Caco-2 (cell line): Measurements from ENCODE around the gene RPH3AL. TPM values are rescaled to one million over a fixed set of nuclear protein-coding genes. Genes with fewer than 3 reads are reported as not detected.
A peak's percentile ranks its signal among the peaks of the same experiment; 100 is the strongest.

Experiments
- BruUV-seq: library from RNA; stranded (reverse); fragments of 400-500 nt; replicated peaks from 2 replicates; lab custom pipeline; 2021; lab: Mats Ljungman, UMichigan
- CTCF ChIA-PET: fragments of 300-600 bp; sonication (Branson Sonifier 250); formaldehyde crosslinking; loops from one replicate; lab custom pipeline; 2022; ENCODE audit warnings: antibody characterized with exemption; lab: Charles Lee
- POLR2A ChIA-PET: fragments of 300-600 bp; sonication (Branson Sonifier 250); formaldehyde crosslinking; loops from one replicate; lab custom pipeline; 2022; ENCODE audit warnings: antibody characterized with exemption; lab: Charles Lee
- DNase-seq, 2 experiments: peaks; one replicate each; pipeline versions ENCODE4 v3.0.0 to v3.0.0-alpha.2; 2020 to 2022
- H3K27me3 ChIP-seq: replicated peaks from 2 replicates; pipeline ENCODE4 v1.6.0; 2011; ENCODE audit warnings: low read length; ENCODE audit not compliant: control insufficient read depth, insufficient read depth
- H3K36me3 ChIP-seq: 2 replicates; pipeline ENCODE4 v1.5.1; 2011; ENCODE audit warnings: low read length; ENCODE audit not compliant: control insufficient read depth, insufficient read depth
- H3K4me1 ChIP-seq: fragments of 250-450 bp; sonication (Bioruptor Pico); 2 replicates; pipeline ENCODE4 v1.5.1; 2020; ENCODE audit warnings: mild to moderate bottlenecking
- H3K4me3 ChIP-seq: 2 replicates; pipeline ENCODE4 v1.5.1; 2011; ENCODE audit warnings: low read depth, mild to moderate bottlenecking, control low read depth, low read length
- H3K9me3 ChIP-seq: fragments of 250-450 bp; sonication (Bioruptor Pico); 2 replicates; pipeline ENCODE4 v1.5.1; 2020; ENCODE audit warnings: mild to moderate bottlenecking, moderate library complexity
- H3K27ac Mint-ChIP-seq: one replicate; pipeline ENCODE4 v1.8.0; 2022; ENCODE audit warnings: mixed read lengths; ENCODE audit not compliant: unreplicated experiment
- H3K27me3 Mint-ChIP-seq: one replicate; pipeline ENCODE4 v1.8.0; 2022; ENCODE audit warnings: mixed read lengths; ENCODE audit not compliant: insufficient read depth, unreplicated experiment
- H3K36me3 Mint-ChIP-seq: one replicate; pipeline ENCODE4 v1.8.0; 2022; ENCODE audit warnings: mild to moderate bottlenecking, mixed read lengths; ENCODE audit not compliant: insufficient read depth, unreplicated experiment
- H3K4me1 Mint-ChIP-seq: one replicate; pipeline ENCODE4 v1.8.0; 2022; ENCODE audit warnings: low read depth, mixed read lengths; ENCODE audit not compliant: unreplicated experiment
- H3K4me3 Mint-ChIP-seq: one replicate; pipeline ENCODE4 v1.8.0; 2022; ENCODE audit warnings: mild to moderate bottlenecking, moderate library complexity, mixed read lengths; ENCODE audit not compliant: unreplicated experiment
- H3K9me3 Mint-ChIP-seq: one replicate; pipeline ENCODE4 v1.8.0; 2022; ENCODE audit warnings: mixed read lengths; ENCODE audit not compliant: unreplicated experiment
- CTCF ChIP-seq, 2 experiments: fragments of 200-600 bp in 1 of 2; IDR thresholded peaks; 1 replicate in 1 of 2; 2 replicates in 1 of 2; pipeline versions ENCODE4 v1.5.1 to v1.8.0; 2011 to 2022; ENCODE audit warnings: antibody characterized with exemption in 1 of 2, control low read depth in 1 of 2, inconsistent platforms in 1 of 2, low read depth in 1 of 2, low read length in 1 of 2, mild to moderate bottlenecking in 1 of 2, moderate library complexity in 1 of 2; ENCODE audit not compliant: insufficient read depth in 1 of 2, severe bottlenecking in 1 of 2, unreplicated experiment in 1 of 2
- intact Hi-C: fragments of 100-400 bp; cut with micrococcal nuclease; formaldehyde crosslinking; loops from one replicate; pipeline ENCODE4 v1.10.0; 2022; ENCODE audit not compliant: unreplicated experiment
- total RNA-seq: library from RNA; stranded (reverse); gene quantifications from 2 replicates; pipeline ENCODE4 v1.2.3, GENCODE V29; 2022

The RPH3AL gene
- total RNA-seq, 1 experiment from 2014 or later, result 36.0 TPM

GRCh38 chr17:284676-285355 lies 67.8 kb downstream of the RPH3AL start:
- no peaks in the 10 kb centered on the region for H3K4me1 Mint-ChIP-seq
- no peak for TF ChIP-seq CTCF (IDR thresholded peaks at IDR 0.05; ENCODE audit: insufficient read depth in 1 of 2, low read depth in 1 of 2, low read length in 1 of 2, severe bottlenecking in 1 of 2, unreplicated experiment in 1 of 2)
- H3K9me3 Mint-ChIP-seq, result no peaks in the 10 kb centered on the region
- peak in 1 of 2 experiments; percentile 22 for DNase-seq
- peaks cover 10% of the 10 kb centered on the region for H3K36me3 Mint-ChIP-seq
- BruUV-seq, result no TSS peak
- intact Hi-C loops, result no loop called here
- H3K4me1 ChIP-seq, result no peaks in the 10 kb centered on the region
- H3K27ac Mint-ChIP-seq, result no peak overlapping the region
- no peaks in the 10 kb centered on the region for H3K9me3 ChIP-seq
- no peaks in the 10 kb centered on the region for H3K27me3 ChIP-seq
- no peak overlapping the region for H3K4me3 Mint-ChIP-seq
- no peak overlapping the region for H3K4me3 ChIP-seq
- CTCF ChIA-PET, result no interaction called here
- POLR2A ChIA-PET, result no interaction called here
- no peaks in the 10 kb centered on the region for H3K27me3 Mint-ChIP-seq
- H3K36me3 ChIP-seq, result no peaks in the 10 kb centered on the region; the same call in 1 of the 2 replicates

- Histone ChIP-seq H3K4me3 (no peak overlapping the region), H3K9me3 (no peaks in the 10 kb centered on the region), H3K27me3 (no peaks in the 10 kb centered on the region), H3K36me3 (no peaks in the 10 kb centered on the region; the same call in 1 of the 2 replicates), H3K4me1 (no peaks in the 10 kb centered on the region)
- Mint-ChIP-seq H3K4me1 (no peaks in the 10 kb centered on the region), H3K27ac (no peak overlapping the region), H3K9me3 (no peaks in the 10 kb centered on the region), H3K36me3 (peaks cover 10% of the 10 kb centered on the region), H3K4me3 (no peak overlapping the region), H3K27me3 (no peaks in the 10 kb centered on the region)
- intact Hi-C loops, result no loop called here
- CTCF ChIA-PET, result no interaction called here
- peak in 1 of 2 experiments; percentile 21 for DNase-seq
- POLR2A ChIA-PET, result no interaction called here
- no TSS peak for BruUV-seq
- TF ChIP-seq CTCF (IDR thresholded peaks at IDR 0.05; ENCODE audit: insufficient read depth in 1 of 2, low read depth in 1 of 2, low read length in 1 of 2, severe bottlenecking in 1 of 2, unreplicated experiment in 1 of 2), result no peak
Observed at GRCh38 chr17:283911-284675, 68.5 kb downstream of the RPH3AL start.

- H3K4me3 Mint-ChIP-seq, result no peak overlapping the region
- no TSS peak for BruUV-seq
- H3K36me3 Mint-ChIP-seq, result peaks cover 16% of the 10 kb centered on the region
- Histone ChIP-seq H3K4me1 (no peaks in the 10 kb centered on the region), H3K9me3 (no peaks in the 10 kb centered on the region), H3K27me3 (no peaks in the 10 kb centered on the region), H3K4me3 (no peak overlapping the region), H3K36me3 (peaks cover 2% of the 10 kb centered on the region)
- no peaks in the 10 kb centered on the region for H3K27me3 Mint-ChIP-seq
- ChIA-PET POLR2A (no interaction called here), CTCF (no interaction called here)
- H3K4me1 Mint-ChIP-seq, result no peaks in the 10 kb centered on the region
- H3K27ac Mint-ChIP-seq, result peak overlapping the region; percentile 10
- intact Hi-C loops, result no loop called here
- H3K9me3 Mint-ChIP-seq, result no peaks in the 10 kb centered on the region
- no peak for TF ChIP-seq CTCF (IDR thresholded peaks at IDR 0.05; ENCODE audit: insufficient read depth in 1 of 2, low read depth in 1 of 2, low read length in 1 of 2, severe bottlenecking in 1 of 2, unreplicated experiment in 1 of 2)
- DNase-seq, result peak in 1 of 2 experiments; percentile 21
Observed at GRCh38 chr17:282912-283882, 69.4 kb downstream of the RPH3AL start.
